K562 treated with DMSO at 1 percent for 48 hours (cell line): ENCODE data around the gene STK16. TPM values are rescaled to one million over a fixed set of nuclear protein-coding genes. Genes with fewer than 3 reads are reported as not detected.

ENCODE experiments used
- total RNA-seq: library from RNA; unstranded; fragments of 300-600 nt; gene quantifications from 2 replicates; pipeline ENCODE4 v1.2.3, GENCODE V29; 2022; ENCODE audit warnings: low replicate concordance; ENCODE audit errors: extremely low read depth

The STK16 gene
- not detected in 2 replicates for total RNA-seq

DNA sequence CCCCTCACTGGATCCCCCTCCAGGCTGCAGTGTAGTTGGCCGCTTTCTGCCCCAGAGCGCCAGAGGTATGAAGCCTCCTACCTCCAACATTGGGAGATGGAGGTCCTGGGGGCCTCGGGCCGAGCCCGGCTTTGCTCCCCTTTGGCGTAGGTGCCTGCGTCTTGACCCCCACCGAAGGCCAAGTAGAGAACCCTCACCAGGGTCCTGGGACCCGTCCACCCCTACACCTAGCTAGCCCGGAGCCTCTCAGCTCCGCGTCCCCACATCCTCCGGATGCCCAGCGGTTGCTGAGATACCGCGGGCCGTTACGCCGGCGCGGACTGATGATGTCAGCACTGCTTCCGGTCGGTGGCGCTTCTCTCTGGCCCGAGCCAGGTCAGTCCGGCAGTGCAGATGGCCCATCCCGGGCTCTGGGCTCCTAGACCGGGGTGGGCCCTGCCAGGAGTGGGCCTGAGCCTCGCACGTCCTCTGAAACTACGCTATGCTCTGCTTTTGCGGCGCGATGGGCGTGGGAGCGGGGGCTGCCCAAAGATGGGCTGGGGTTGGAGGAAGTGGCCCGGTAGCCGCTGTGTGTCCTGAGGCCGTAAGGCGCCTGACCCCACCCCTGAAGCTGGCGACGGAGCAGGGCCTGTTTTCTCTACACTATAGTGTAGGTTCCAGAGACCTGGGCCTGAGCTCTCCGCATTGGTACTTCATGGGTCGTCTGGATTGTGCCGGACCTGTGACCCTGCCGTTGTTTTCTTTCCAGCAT, at the start of gene STK16, which contains the start of gene GLB1L:
Gene STK16 (plus strand): TSS at position 332 of the 751 bp plus-strand sequence. CDS start 521 bp downstream, outside the sequence.
Gene GLB1L (minus strand): TSS at position 297 of the 751 bp plus-strand sequence. CDS start 1,871 bp downstream, outside the sequence.

DNA sequence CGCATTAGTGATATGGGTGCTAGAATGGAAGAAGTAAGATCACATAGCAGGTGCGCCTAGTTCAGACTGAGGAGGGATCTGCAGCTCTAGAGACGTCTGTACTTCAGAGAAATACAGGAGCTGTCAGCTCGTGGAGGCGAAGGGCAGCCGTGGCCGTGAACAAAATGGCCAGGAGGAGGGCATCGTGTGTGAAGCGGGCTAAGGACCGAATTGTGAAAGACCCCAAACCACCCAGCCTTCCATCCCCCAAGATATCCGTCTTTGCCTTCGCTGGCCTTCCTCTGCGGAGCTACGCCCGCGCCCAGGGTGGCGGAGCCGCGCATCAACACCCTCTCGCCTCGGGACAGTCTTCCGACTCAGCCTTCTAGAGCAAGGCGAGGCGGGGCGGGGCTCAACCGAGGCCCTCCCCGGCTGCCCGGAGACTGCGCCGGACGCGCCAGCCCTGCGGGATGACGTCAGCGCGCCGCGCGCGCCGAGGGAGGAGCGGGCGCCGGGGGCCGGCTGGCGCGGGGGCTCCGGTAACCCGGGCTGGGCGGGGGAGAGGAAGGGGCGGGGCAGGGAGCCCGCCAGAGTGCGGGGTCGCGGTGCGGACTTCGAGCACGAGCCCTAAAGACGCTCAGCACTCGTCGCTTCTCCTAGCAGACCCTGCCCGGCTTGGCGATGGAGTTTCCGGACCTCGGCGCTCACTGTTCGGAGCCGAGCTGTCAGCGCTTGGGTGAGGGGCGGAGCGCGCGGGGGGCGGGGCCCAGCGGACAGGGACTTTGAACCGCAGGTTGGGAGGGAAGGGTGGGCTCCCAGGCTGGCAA, 38.7 kb upstream of the STK16 start, which contains the start of gene ZFAND2B:
Gene ZFAND2B (plus strand): TSS at position 455 of the 806 bp plus-strand sequence. CDS start 206 bp downstream, at position 661.

DNA sequence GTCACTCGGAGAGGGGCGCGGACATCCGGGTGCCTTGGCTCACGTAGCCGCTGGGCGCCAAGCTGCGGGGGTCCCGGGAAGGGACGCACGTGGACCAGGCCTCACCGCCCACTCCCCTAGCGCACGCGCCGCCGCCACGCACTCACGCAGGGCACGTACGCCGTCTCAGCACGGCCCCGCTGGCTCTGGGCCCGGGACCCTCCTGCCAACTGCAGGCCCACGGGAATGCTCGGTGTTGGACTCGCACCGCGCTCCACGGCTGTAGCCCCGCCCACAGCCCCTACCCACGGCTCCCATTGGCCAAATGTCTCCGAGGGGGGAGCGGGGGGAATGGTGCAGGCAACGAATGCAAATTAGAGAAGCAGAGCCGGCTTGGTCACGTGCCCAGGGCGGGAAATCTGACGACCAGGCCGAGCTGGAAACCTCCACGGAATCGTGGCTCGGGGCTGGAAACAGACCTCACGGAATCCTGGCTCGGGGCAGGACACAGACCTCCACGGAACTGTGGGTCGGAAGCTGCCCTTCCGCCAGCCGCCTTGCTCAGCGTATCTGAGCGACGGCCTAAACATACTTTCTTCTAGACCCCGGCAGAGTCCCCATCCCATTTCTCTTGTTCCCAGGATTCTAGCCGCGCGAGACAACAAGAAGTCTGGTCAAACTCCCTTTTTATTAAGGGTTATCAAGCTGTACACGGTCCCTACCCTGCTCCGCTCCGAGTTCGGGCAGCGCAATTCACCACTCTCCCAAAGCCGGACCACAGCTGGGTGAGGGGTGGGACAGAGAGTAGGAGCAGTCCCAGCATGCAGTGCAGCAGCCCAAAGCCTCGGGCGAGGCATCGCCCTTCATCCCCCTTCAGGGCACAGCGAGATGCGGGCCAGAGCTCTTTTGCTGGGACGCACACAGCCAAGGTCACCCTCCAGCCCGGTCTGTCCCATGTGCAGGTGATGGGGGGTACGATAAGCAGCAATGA, 26.3 kb upstream of the STK16 start, which contains the start of gene ABCB6:
Gene ABCB6 (minus strand): TSS at position 227 of the 970 bp plus-strand sequence. CDS start 285 bp downstream, outside the sequence.

GRCh38 chr2:219229305-219230058, 15.8 kb upstream of the STK16 start, which contains the start of the genes ANKZF1 and ATG9A:
ANKZF1 (plus strand) TSS chr2:219229806; CDS start chr2:219230258, 452 bp downstream.
ATG9A (minus strand) TSS chr2:219229636; CDS start chr2:219228024, 1,612 bp downstream.

GRCh38 chr2:219252900-219253752, 7.8 kb downstream of the STK16 start, which contains the start of gene TUBA4B:
TUBA4B (plus strand) TSS chr2:219253243; CDS start chr2:219253408, 165 bp downstream.

GRCh38 chr2:219253753-219254589, 8.7 kb downstream of the STK16 start, which contains the start of gene TUBA4A:
TUBA4A (minus strand) TSS chr2:219253918; CDS start chr2:219253858, 60 bp downstream.

GRCh38 chr2:219279151-219279915, 34.1 kb downstream of the STK16 start, which contains the start of gene DNAJB2:
DNAJB2 (plus strand) TSS chr2:219279366; CDS start chr2:219279834, 468 bp downstream.

Other genes starting within 250 kb of the STK16 start
- gene CFAP65, start 204.0 kb upstream of the STK16 start, total RNA-seq, result not detected in 2 replicates
- gene IHH, start 184.6 kb upstream of the STK16 start, total RNA-seq, result not detected in 2 replicates
- gene NHEJ1, start 84.7 kb upstream of the STK16 start, total RNA-seq, result not detected in 2 replicates
- not detected in 2 replicates for gene SLC23A3, start 75.5 kb upstream of the STK16 start, total RNA-seq
- gene CNPPD1, start 68.6 kb upstream of the STK16 start, total RNA-seq, result not detected in 2 replicates
- gene RETREG2, start 67.2 kb upstream of the STK16 start, total RNA-seq, result not detected in 2 replicates
- gene ZFAND2B, start 38.7 kb upstream of the STK16 start, total RNA-seq, result not detected in 2 replicates
- not detected in 2 replicates for gene ABCB6, start 26.5 kb upstream of the STK16 start, total RNA-seq
- gene ATG9A, start 15.8 kb upstream of the STK16 start, total RNA-seq, result not detected in 2 replicates
- not detected in 2 replicates for gene ANKZF1, start 15.7 kb upstream of the STK16 start, total RNA-seq
- not detected in 2 replicates for gene GLB1L, start within 50 bp of the STK16 start, total RNA-seq
- not detected in 2 replicates for gene TUBA4B, start 7.8 kb downstream of the STK16 start, total RNA-seq
- not detected in 2 replicates for gene TUBA4A, start 8.4 kb downstream of the STK16 start, total RNA-seq
- gene DNAJB2, start 33.9 kb downstream of the STK16 start, total RNA-seq, result not detected in 2 replicates
- gene PTPRN, start 63.9 kb downstream of the STK16 start, total RNA-seq, result not detected in 2 replicates
- not detected in 2 replicates for gene RESP18, start 87.3 kb downstream of the STK16 start, total RNA-seq
- gene DNPEP, start 142.4 kb downstream of the STK16 start, total RNA-seq, result not detected in 2 replicates
- not detected in 2 replicates for gene DES, start 172.9 kb downstream of the STK16 start, total RNA-seq
- gene SPEG, start 189.4 kb downstream of the STK16 start, total RNA-seq, result not detected in 2 replicates